GM12878 (cell line): ENCODE measurements around the gene ALX4. TPM values are rescaled to one million over a fixed set of nuclear protein-coding genes. Genes with fewer than 3 reads are reported as not detected.

Experiments
- CBX5 ChIP-seq: sonication (generic); IDR thresholded peaks from 2 replicates; pipeline ENCODE4 v1.6.1; 2016; ENCODE audit warnings: low read depth, moderate library complexity, mild to moderate bottlenecking, inconsistent platforms
- ZNF24 ChIP-seq: fragments of 450-650 bp; IDR thresholded peaks from 2 replicates; pipeline ENCODE4 v1.6.1; 2017; ENCODE audit warnings: antibody characterized with exemption, mild to moderate bottlenecking
- polyA plus RNA-seq, 11 experiments: library from polyadenylated mRNA; depleted of rRNA in 4 of 11; unstranded in 6 of 11; stranded (reverse) in 5 of 11; fragments of >200 nt; fragmentation: Nextera tagmentation in 4 of 11; fragmentation: Illumina TruSeq in 1 of 11; extraction: Ambion mirVana in 4 of 11; extraction: Trizol in 1 of 11; gene quantifications; 1 replicate in 1 of 11; 2 replicates in 10 of 11; pipeline versions ENCODE4 v1.2.1 to v1.2.3, GENCODE V29; 2011 to 2016; ENCODE audit warnings: inconsistent platforms in 2 of 11, missing spikeins in 2 of 11, low read depth in 1 of 11
- total RNA-seq, 4 experiments: library from RNA; depleted of rRNA in 3 of 4; stranded (reverse); fragments of >200 nt in 3 of 4; fragmentation: Illumina TruSeq in 1 of 4; extraction: Trizol in 1 of 4; gene quantifications; 2 replicates each; pipeline versions ENCODE4 v1.2.1 to v1.2.3, GENCODE V29; 2013 to 2021
- TF ChIP-seq, protein P1 (sequence below): IDR thresholded peaks from 2 replicates; pipeline ENCODE4 v1.6.1; 2012; ENCODE audit warnings: improper control_type of control experiment, low read depth, low read length; ENCODE audit not compliant: insufficient replicate concordance
- TF ChIP-seq, protein P2 (sequence below): fragments of 450-650 bp; IDR thresholded peaks from 2 replicates; pipeline ENCODE4 v1.6.1; 2017; ENCODE audit warnings: low read depth, mild to moderate bottlenecking, moderate library complexity

ALX4 gene
- total and polyA plus RNA-seq, 10 of the 15 experiments (the other 5 are each of a cell fraction or from before 2014, with no cell fraction given): not detected

DNA sequence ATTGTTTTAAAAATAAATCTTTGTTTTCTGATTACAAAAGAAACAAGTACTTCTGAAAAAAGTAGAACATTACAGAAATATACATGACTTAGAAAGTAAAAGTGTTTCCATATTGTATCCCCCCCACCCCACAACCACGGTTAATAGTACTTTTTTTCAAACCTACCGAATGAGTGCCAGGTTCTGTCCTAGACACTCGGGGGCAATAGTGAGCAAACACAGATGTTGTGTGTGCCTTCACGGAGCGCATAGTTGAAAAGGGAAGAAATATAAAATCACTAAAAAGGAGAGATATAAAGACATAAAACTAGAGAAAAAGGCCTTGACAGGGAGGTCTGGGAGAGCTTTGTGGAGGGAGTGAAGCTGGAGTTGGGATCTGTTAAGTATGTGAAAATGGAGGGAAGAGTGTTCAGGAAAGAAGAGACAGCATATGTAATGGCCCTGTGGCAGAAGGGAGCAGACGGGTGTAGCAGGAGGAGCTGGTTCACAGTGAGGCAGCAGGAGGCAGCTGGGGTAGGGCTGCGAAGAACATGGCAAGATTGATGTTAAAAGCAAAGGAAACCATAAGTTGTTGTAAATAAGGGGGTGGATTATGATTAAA lies 42.1 kb upstream of the ALX4 start (continued):
- TF ChIP-seq, protein P1, sequence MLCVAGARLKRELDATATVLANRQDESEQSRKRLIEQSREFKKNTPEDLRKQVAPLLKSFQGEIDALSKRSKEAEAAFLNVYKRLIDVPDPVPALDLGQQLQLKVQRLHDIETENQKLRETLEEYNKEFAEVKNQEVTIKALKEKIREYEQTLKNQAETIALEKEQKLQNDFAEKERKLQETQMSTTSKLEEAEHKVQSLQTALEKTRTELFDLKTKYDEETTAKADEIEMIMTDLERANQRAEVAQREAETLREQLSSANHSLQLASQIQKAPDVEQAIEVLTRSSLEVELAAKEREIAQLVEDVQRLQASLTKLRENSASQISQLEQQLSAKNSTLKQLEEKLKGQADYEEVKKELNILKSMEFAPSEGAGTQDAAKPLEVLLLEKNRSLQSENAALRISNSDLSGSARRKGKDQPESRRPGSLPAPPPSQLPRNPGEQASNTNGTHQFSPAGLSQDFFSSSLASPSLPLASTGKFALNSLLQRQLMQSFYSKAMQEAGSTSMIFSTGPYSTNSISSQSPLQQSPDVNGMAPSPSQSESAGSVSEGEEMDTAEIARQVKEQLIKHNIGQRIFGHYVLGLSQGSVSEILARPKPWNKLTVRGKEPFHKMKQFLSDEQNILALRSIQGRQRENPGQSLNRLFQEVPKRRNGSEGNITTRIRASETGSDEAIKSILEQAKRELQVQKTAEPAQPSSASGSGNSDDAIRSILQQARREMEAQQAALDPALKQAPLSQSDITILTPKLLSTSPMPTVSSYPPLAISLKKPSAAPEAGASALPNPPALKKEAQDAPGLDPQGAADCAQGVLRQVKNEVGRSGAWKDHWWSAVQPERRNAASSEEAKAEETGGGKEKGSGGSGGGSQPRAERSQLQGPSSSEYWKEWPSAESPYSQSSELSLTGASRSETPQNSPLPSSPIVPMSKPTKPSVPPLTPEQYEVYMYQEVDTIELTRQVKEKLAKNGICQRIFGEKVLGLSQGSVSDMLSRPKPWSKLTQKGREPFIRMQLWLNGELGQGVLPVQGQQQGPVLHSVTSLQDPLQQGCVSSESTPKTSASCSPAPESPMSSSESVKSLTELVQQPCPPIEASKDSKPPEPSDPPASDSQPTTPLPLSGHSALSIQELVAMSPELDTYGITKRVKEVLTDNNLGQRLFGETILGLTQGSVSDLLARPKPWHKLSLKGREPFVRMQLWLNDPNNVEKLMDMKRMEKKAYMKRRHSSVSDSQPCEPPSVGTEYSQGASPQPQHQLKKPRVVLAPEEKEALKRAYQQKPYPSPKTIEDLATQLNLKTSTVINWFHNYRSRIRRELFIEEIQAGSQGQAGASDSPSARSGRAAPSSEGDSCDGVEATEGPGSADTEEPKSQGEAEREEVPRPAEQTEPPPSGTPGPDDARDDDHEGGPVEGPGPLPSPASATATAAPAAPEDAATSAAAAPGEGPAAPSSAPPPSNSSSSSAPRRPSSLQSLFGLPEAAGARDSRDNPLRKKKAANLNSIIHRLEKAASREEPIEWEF: no peak
- TF ChIP-seq, protein P2, sequence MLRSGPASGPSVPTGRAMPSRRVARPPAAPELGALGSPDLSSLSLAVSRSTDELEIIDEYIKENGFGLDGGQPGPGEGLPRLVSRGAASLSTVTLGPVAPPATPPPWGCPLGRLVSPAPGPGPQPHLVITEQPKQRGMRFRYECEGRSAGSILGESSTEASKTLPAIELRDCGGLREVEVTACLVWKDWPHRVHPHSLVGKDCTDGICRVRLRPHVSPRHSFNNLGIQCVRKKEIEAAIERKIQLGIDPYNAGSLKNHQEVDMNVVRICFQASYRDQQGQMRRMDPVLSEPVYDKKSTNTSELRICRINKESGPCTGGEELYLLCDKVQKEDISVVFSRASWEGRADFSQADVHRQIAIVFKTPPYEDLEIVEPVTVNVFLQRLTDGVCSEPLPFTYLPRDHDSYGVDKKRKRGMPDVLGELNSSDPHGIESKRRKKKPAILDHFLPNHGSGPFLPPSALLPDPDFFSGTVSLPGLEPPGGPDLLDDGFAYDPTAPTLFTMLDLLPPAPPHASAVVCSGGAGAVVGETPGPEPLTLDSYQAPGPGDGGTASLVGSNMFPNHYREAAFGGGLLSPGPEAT: no peak
- TF ChIP-seq ZNF24 (no peak), CBX5 (no peak)
